Sigmoid colon (tissue), 7 donors: ENCODE data around the gene UBR2. TPM values are rescaled to one million over a fixed set of nuclear protein-coding genes. Genes with fewer than 3 reads are reported as not detected.

ENCODE experiments used
- DNase-seq: peaks from one replicate; pipeline ENCODE4 v3.0.0-alpha.2; 2019
- H3K27ac ChIP-seq, 4 donors: fragments of 200-600 bp; sonication (generic); one replicate each; pipeline ENCODE4 v1.5.1; 2016 to 2019; ENCODE audit warnings: mild to moderate bottlenecking in 1 of 4
- H3K27me3 ChIP-seq, 3 donors: fragments of 200-600 bp; sonication (generic); one replicate each; pipeline ENCODE4 v1.5.1; 2019; ENCODE audit warnings: mild to moderate bottlenecking in 1 of 3
- H3K36me3 ChIP-seq, 4 donors: fragments of 200-600 bp; sonication (generic); one replicate each; pipeline ENCODE4 v1.5.1; 2016 to 2019
- H3K4me1 ChIP-seq, 4 donors: fragments of 200-600 bp; sonication (generic); one replicate each; pipeline ENCODE4 v1.5.1; 2017 to 2019
- H3K4me3 ChIP-seq, 4 donors: fragments of 200-600 bp; sonication (generic); one replicate each; pipeline ENCODE4 v1.5.1; 2017 to 2019; ENCODE audit warnings: mild to moderate bottlenecking in 2 of 4, moderate library complexity in 1 of 4
- H3K9me3 ChIP-seq, 4 donors: fragments of 200-600 bp in 3 of 4; sonication (generic) in 3 of 4; one replicate each; pipeline versions ENCODE4 v1.5.1 to v1.6.1; 2013 to 2019
- CTCF ChIP-seq, 4 experiments: fragments of 450-650 bp in 3 of 4; fragments of 200-600 bp in 1 of 4; IDR thresholded peaks; one replicate each; pipeline ENCODE4 v1.5.1; 2016 to 2019; ENCODE audit warnings: antibody characterized with exemption in 4 of 4, mild to moderate bottlenecking in 3 of 4, moderate library complexity in 2 of 4
- EP300 ChIP-seq, 4 donors: sonication (generic); formaldehyde crosslinking; IDR thresholded peaks; one replicate each; pipeline ENCODE4 v1.6.1; 2017; ENCODE audit warnings: antibody characterized with exemption in 4 of 4
- POLR2A ChIP-seq, 2 donors: fragments of 450-650 bp; IDR thresholded peaks; one replicate each; pipeline ENCODE4 v1.6.1; 2016; ENCODE audit warnings: antibody characterized with exemption in 2 of 2, mild to moderate bottlenecking in 2 of 2, moderate library complexity in 2 of 2
- POLR2AphosphoS5 ChIP-seq, 4 donors: sonication (generic); formaldehyde crosslinking; IDR thresholded peaks; one replicate each; pipeline ENCODE4 v1.6.1; 2017; ENCODE audit warnings: antibody characterized with exemption in 4 of 4
- WGBS, 2 donors: extraction: QIAGEN DNeasy Blood & Tissue Kit; methylation state at CpG; one replicate each; pipeline ENCODE4 v1.1.7; 2013; 5-methylcytosine and 5-hydroxymethylcytosine counted together
- intact Hi-C: fragments of 100-400 bp; cut with DNase I; formaldehyde crosslinking; loops from one replicate; pipeline ENCODE4 v1.15.1; 2023
- polyA plus RNA-seq, 3 donors: library from polyadenylated mRNA; stranded (reverse); fragments of 200-250 nt; gene quantifications; one replicate each; pipeline ENCODE4 v1.2.3, GENCODE V29; 2013
- total RNA-seq, 4 donors: library from RNA; depleted of rRNA; stranded (reverse); fragments of >200 nt; gene quantifications; one replicate each; pipeline ENCODE4 v1.1.0, GENCODE V29; 2016
- donor health status: healthy with polysubstance abuse.
- donor health status: Bipolar disorder and iron deficiency.
- donor health status: healthy.

The UBR2 gene
- total and polyA plus RNA-seq, 7 donors: 6.6 to 34.3 (median 30.4) TPM

GRCh38 chr6:42530296-42530695, 33.5 kb upstream of the UBR2 start:
- no peak overlapping the region for H3K27ac ChIP-seq
- H3K4me3 ChIP-seq: no peak overlapping the region
- H3K9me3 ChIP-seq: no peaks in the 10 kb centered on the region
- H3K27me3 ChIP-seq: no peaks in the 10 kb centered on the region
- DNase-seq: no peak
- H3K4me1 ChIP-seq: no peaks in the 10 kb centered on the region
- WGBS, 2 donors: 95 to 96% methylated on average over 1 of the region's 1 CpG
- intact Hi-C loops: loop anchor here (5.0 kb wide), 2 partner anchors 78 to 268 kb away; partner anchors contain the start of gene TRERF1
- TF ChIP-seq EP300 (IDR thresholded peaks at IDR 0.05): no peak
- no peak for TF ChIP-seq POLR2A (IDR thresholded peaks at IDR 0.05)
- TF ChIP-seq POLR2AphosphoS5 (IDR thresholded peaks at IDR 0.05): no peak
- TF ChIP-seq CTCF (IDR thresholded peaks at IDR 0.05): no peak
- no peaks in the 10 kb centered on the region for H3K36me3 ChIP-seq

GRCh38 chr6:42530751-42531150, 33.1 kb upstream of the UBR2 start:
- Histone ChIP-seq H3K27me3 (no peaks in the 10 kb centered on the region), H3K9me3 (no peaks in the 10 kb centered on the region), H3K4me3 (no peak overlapping the region), H3K36me3 (no peaks in the 10 kb centered on the region), H3K4me1 (no peaks in the 10 kb centered on the region), H3K27ac (no peak overlapping the region)
- no peak for TF ChIP-seq CTCF (IDR thresholded peaks at IDR 0.05)
- no peak for TF ChIP-seq POLR2A (IDR thresholded peaks at IDR 0.05)
- no peak for TF ChIP-seq EP300 (IDR thresholded peaks at IDR 0.05)
- TF ChIP-seq POLR2AphosphoS5 (IDR thresholded peaks at IDR 0.05): no peak
- no peak for DNase-seq
- intact Hi-C loops: loop anchor here (5.0 kb wide), 2 partner anchors 78 to 268 kb away; partner anchors contain the start of gene TRERF1
- WGBS, 2 donors: 60 to 91% methylated on average over 1 of the region's 1 CpG

GRCh38 chr6:42532038-42532669, 31.7 kb upstream of the UBR2 start:
- no peaks in the 10 kb centered on the region for H3K36me3 ChIP-seq
- no peak for TF ChIP-seq POLR2A (IDR thresholded peaks at IDR 0.05)
- no peak for TF ChIP-seq POLR2AphosphoS5 (IDR thresholded peaks at IDR 0.05)
- peak; percentile 48 to 90 (median 85) for TF ChIP-seq CTCF (IDR thresholded peaks at IDR 0.05)
- no peak for TF ChIP-seq EP300 (IDR thresholded peaks at IDR 0.05)
- no peak for DNase-seq
- intact Hi-C loops: loop anchor here (5.0 kb wide), 2 partner anchors 80 to 270 kb away; partner anchors contain the start of gene TRERF1
- no peaks in the 10 kb centered on the region for H3K9me3 ChIP-seq
- no peaks in the 10 kb centered on the region for H3K27me3 ChIP-seq
- no peak overlapping the region for H3K4me3 ChIP-seq
- no peak overlapping the region for H3K27ac ChIP-seq
- H3K4me1 ChIP-seq: no peaks in the 10 kb centered on the region

- H3K27ac ChIP-seq: no peak overlapping the region
- no peak for TF ChIP-seq POLR2A (IDR thresholded peaks at IDR 0.05)
- TF ChIP-seq POLR2AphosphoS5 (IDR thresholded peaks at IDR 0.05): no peak
- no peak for TF ChIP-seq EP300 (IDR thresholded peaks at IDR 0.05)
- TF ChIP-seq CTCF (IDR thresholded peaks at IDR 0.05): no peak
- H3K9me3 ChIP-seq: no peaks in the 10 kb centered on the region
- DNase-seq: no peak
- no peaks in the 10 kb centered on the region for H3K36me3 ChIP-seq
- WGBS, 2 donors: 86 to 88% methylated on average over 5 of the region's 5 CpGs
- H3K4me1 ChIP-seq: no peaks in the 10 kb centered on the region
- intact Hi-C loops: loop anchor here (5.0 kb wide), 2 partner anchors 81 to 271 kb away; partner anchors contain the start of gene TRERF1
- no peak overlapping the region for H3K4me3 ChIP-seq
- no peaks in the 10 kb centered on the region for H3K27me3 ChIP-seq
Measured at GRCh38 chr6:42533794-42534193, 30.0 kb upstream of the UBR2 start.

GRCh38 chr6:42537536-42537935, 26.3 kb upstream of the UBR2 start:
- no peak for DNase-seq
- Histone ChIP-seq H3K27me3 (no peaks in the 10 kb centered on the region), H3K27ac (no peak overlapping the region), H3K9me3 (no peaks in the 10 kb centered on the region), H3K4me3 (no peak overlapping the region), H3K4me1 (no peaks in the 10 kb centered on the region), H3K36me3 (no peaks in the 10 kb centered on the region)
- no peak for TF ChIP-seq CTCF (IDR thresholded peaks at IDR 0.05)
- TF ChIP-seq POLR2A (IDR thresholded peaks at IDR 0.05): no peak
- TF ChIP-seq POLR2AphosphoS5 (IDR thresholded peaks at IDR 0.05): no peak
- TF ChIP-seq EP300 (IDR thresholded peaks at IDR 0.05): no peak
- intact Hi-C loops: no loop called here
- WGBS, 2 donors: 90 to 96% methylated on average over 1 of the region's 1 CpG
